Nephron progenitor cell (in vitro differentiated cells): Measurements from ENCODE around the gene ANKRD29.

ENCODE experiments used
- DNase-seq: peaks from one replicate; pipeline ENCODE4 v3.0.0; 2021
- H3K27ac Mint-ChIP-seq: 2 replicates; pipeline ENCODE4 v1.8.0; 2021; ENCODE audit warnings: mild to moderate bottlenecking, moderate library complexity, mixed read lengths
- H3K27me3 Mint-ChIP-seq: 2 replicates; pipeline ENCODE4 v1.8.0; 2021; ENCODE audit warnings: mild to moderate bottlenecking, low read depth, mixed read lengths; ENCODE audit not compliant: poor library complexity
- H3K36me3 Mint-ChIP-seq: 2 replicates; pipeline ENCODE4 v1.8.0; 2021; ENCODE audit warnings: low read depth, mixed read lengths
- H3K4me1 Mint-ChIP-seq: 2 replicates; pipeline ENCODE4 v1.8.0; 2021; ENCODE audit warnings: mixed read lengths
- H3K4me3 Mint-ChIP-seq: 2 replicates; pipeline ENCODE4 v1.8.0; 2021; ENCODE audit warnings: mild to moderate bottlenecking, moderate library complexity, mixed read lengths
- H3K9me3 Mint-ChIP-seq: 2 replicates; pipeline ENCODE4 v1.8.0; 2021; ENCODE audit warnings: mild to moderate bottlenecking, moderate library complexity, mixed read lengths
- CTCF ChIP-seq: fragments of 200-600 bp; sonication (generic); IDR thresholded peaks from 2 replicates; pipeline ENCODE4 v1.5.0; 2021; ENCODE audit warnings: antibody characterized with exemption

Gene ANKRD29

GRCh38 chr18:23661735-23662308 lies 889 bp downstream of the ANKRD29 start:
- peak overlapping the region; percentile 75 for H3K4me3 Mint-ChIP-seq
- peaks cover 93% of the 10 kb centered on the region for H3K27me3 Mint-ChIP-seq
- no peak for DNase-seq
- H3K4me1 Mint-ChIP-seq: peaks cover 6% of the 10 kb centered on the region
- no peak overlapping the region for H3K27ac Mint-ChIP-seq
- no peak for TF ChIP-seq CTCF
- H3K9me3 Mint-ChIP-seq: no peaks in the 10 kb centered on the region
- H3K36me3 Mint-ChIP-seq: no peaks in the 10 kb centered on the region

- peaks cover 63% of the 10 kb centered on the region for H3K27me3 Mint-ChIP-seq
- no peak overlapping the region for H3K27ac Mint-ChIP-seq
- no peak for DNase-seq
- no peak overlapping the region for H3K4me3 Mint-ChIP-seq
- H3K4me1 Mint-ChIP-seq: peaks cover 6% of the 10 kb centered on the region
- no peak for TF ChIP-seq CTCF
- H3K36me3 Mint-ChIP-seq: no peaks in the 10 kb centered on the region
- no peaks in the 10 kb centered on the region for H3K9me3 Mint-ChIP-seq
Measured at GRCh38 chr18:23658285-23658684, 4.4 kb downstream of the ANKRD29 start.

GRCh38 chr18:23652232-23652631 lies 10.5 kb downstream of the ANKRD29 start:
- no peak for DNase-seq
- Mint-ChIP-seq H3K4me1 (peaks cover 17% of the 10 kb centered on the region), H3K9me3 (no peaks in the 10 kb centered on the region), H3K27ac (no peak overlapping the region), H3K4me3 (no peak overlapping the region), H3K36me3 (no peaks in the 10 kb centered on the region), H3K27me3 (peaks cover 20% of the 10 kb centered on the region)
- TF ChIP-seq CTCF: no peak

GRCh38 chr18:23650968-23651927 lies 11.5 kb downstream of the ANKRD29 start:
- Mint-ChIP-seq H3K36me3 (no peaks in the 10 kb centered on the region), H3K4me3 (no peak overlapping the region), H3K4me1 (peaks cover 17% of the 10 kb centered on the region), H3K9me3 (no peaks in the 10 kb centered on the region), H3K27me3 (peaks cover 21% of the 10 kb centered on the region), H3K27ac (no peak overlapping the region)
- TF ChIP-seq CTCF: no peak
- DNase-seq: no peak

- Mint-ChIP-seq H3K27me3 (peaks cover 28% of the 10 kb centered on the region), H3K4me3 (no peak overlapping the region), H3K27ac (no peak overlapping the region)
Measured at GRCh38 chr18:23648940-23649607, 13.6 kb downstream of the ANKRD29 start.

More at GRCh38 chr18:23648940-23649607, 13.6 kb downstream of the ANKRD29 start:
- no peak for DNase-seq
- no peak for TF ChIP-seq CTCF
- no peaks in the 10 kb centered on the region for H3K36me3 Mint-ChIP-seq
- H3K4me1 Mint-ChIP-seq: peaks cover 17% of the 10 kb centered on the region
- H3K9me3 Mint-ChIP-seq: no peaks in the 10 kb centered on the region
